Adrenal gland (tissue), 12 donors: Measurements from ENCODE around the gene ZHX3. TPM values are rescaled to one million over a fixed set of nuclear protein-coding genes. Genes with fewer than 3 reads are reported as not detected.
"Not testable (repeated sequence)": the region's sequence is repeated elsewhere in the genome, so short reads cannot be mapped to it uniquely, and the experiment has no call there.

Experiments used
- DNase-seq, 7 donors: peaks; one replicate each; pipeline ENCODE4 v3.0.0-alpha.2; 2019 to 2020
- H3K27ac ChIP-seq, 5 donors: fragments of 200-600 bp; sonication (generic) in 4 of 5; 1 replicate in 3 of 5; 2 replicates in 2 of 5; pipeline versions ENCODE4 v1.5.1 to v1.8.0; 2016 to 2020; ENCODE audit warnings: mild to moderate bottlenecking in 1 of 5
- H3K27me3 ChIP-seq: fragments of 200-600 bp; 2 replicates; pipeline ENCODE4 v1.8.0; 2021
- H3K36me3 ChIP-seq, 2 donors: fragments of 200-600 bp; replicated peaks in 1 of 2; 1 replicate in 1 of 2; 2 replicates in 1 of 2; pipeline versions ENCODE4 v1.5.1 to v1.8.0; 2018 to 2022
- H3K4me1 ChIP-seq, 2 donors: fragments of 200-600 bp; replicated peaks in 1 of 2; 1 replicate in 1 of 2; 2 replicates in 1 of 2; pipeline versions ENCODE4 v1.5.1 to v1.8.0; 2018 to 2021
- H3K4me3 ChIP-seq, 4 donors: fragments of 200-600 bp; sonication (generic) in 3 of 4; one replicate each; pipeline ENCODE4 v1.5.1; 2016 to 2018
- H3K9me3 ChIP-seq, 3 donors: fragments of 200-600 bp; sonication (generic) in 1 of 3; replicated peaks in 1 of 3; 1 replicate in 2 of 3; 2 replicates in 1 of 3; pipeline versions ENCODE4 v1.5.1 to v1.8.0; 2016 to 2021
- POLR2A ChIP-seq, 2 donors: fragments of 450-650 bp; IDR thresholded peaks; one replicate each; pipeline ENCODE4 v1.6.1; 2017; ENCODE audit warnings: antibody characterized with exemption in 2 of 2, mild to moderate bottlenecking in 2 of 2, moderate library complexity in 1 of 2
- WGBS, 4 donors: extraction: QIAGEN DNeasy Blood & Tissue Kit in 2 of 4; methylation state at CpG; one replicate each; pipeline versions ENCODE4 v1.1.5 to v1.1.7; 2013 to 2017; 5-methylcytosine and 5-hydroxymethylcytosine counted together
- intact Hi-C, 2 donors: fragments of 100-400 bp; cut with DNase I; formaldehyde crosslinking; loops; one replicate each; pipeline versions ENCODE4 v1.14.1 to v1.15.0; 2022 to 2023
- polyA plus RNA-seq, 3 donors: library from polyadenylated mRNA; stranded (reverse); fragments of 200-250 nt in 2 of 3; fragments of 350-450 nt in 1 of 3; fragmentation: Illumina TruSeq in 1 of 3; extraction: RNeasy Lipid Tissue Mini Kit (QIAGEN cat#74804) in 1 of 3; gene quantifications; one replicate each; pipeline ENCODE4 v1.2.3, GENCODE V29; 2013 to 2014
- total RNA-seq, 9 donors: library from RNA; depleted of rRNA in 4 of 9; stranded (reverse); fragments of >200 nt in 4 of 9; fragments of 120-200 nt in 1 of 9; fragmentation: NEBNext Ultra II Directional in 1 of 9; extraction: Animal tissue kit (Norgen Biotek cat#: 25700) in 1 of 9; gene quantifications; one replicate each; pipeline versions ENCODE4 v1.1.0 to v1.2.4, GENCODE V29; 2013 to 2023
- TF ChIP-seq, protein P1 (sequence below), 6 experiments: fragments of 450-650 bp in 4 of 6; fragments of 200-600 bp in 2 of 6; sonication (generic) in 1 of 6; IDR thresholded peaks; 1 replicate in 5 of 6; 2 replicates in 1 of 6; pipeline versions ENCODE4 v1.5.1 to v1.8.0; 2016 to 2021; ENCODE audit warnings: antibody characterized with exemption in 6 of 6, mild to moderate bottlenecking in 2 of 6, moderate library complexity in 1 of 6
- donor health status: healthy with polysubstance abuse.
- donor health status: Bipolar disorder and iron deficiency.
- donor health status: DM: yes; HTN: yes; CAD: no.
- donor health status: DM: no; HTN: no; CAD: no.
- donor health status: DM: no; HTN: no; CAD: no.
- donor health status: DM: yes; HTN: yes; CAD: no.

Gene ZHX3
- total and polyA plus RNA-seq, 12 donors: 20.7 to 91.1 (median 51.2) TPM

DNA sequence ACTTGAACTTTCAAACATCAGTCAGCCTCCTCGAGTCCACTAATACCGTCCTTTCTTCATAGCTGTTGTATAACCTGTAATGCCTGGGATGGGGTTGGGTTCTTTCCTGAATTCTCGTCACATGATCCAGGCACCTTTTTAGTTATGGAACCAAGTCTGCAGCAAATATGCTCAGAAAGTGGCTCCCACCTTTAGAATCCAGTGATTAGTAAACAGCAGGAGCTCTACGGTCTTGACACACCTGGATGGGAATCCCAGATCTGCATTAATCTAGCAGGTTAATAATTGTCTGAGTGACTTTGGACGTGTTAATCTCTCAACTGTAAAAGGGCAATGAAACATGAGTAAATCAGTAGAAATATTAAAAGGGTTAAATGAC lies 729 bp upstream of the ZHX3 start:
- Histone ChIP-seq H3K27ac (peak overlapping the region in 4 of 5 donors; percentile 7 to 95 (median 64)), H3K36me3 (no peaks in the 10 kb centered on the region), H3K4me3 (peak overlapping the region in 1 of 4 donors; percentile 79), H3K27me3 (no peaks in the 10 kb centered on the region), H3K9me3 (no peaks in the 10 kb centered on the region), H3K4me1 (peaks cover 22 to 37% of the 10 kb centered on the region in 2 donors)
- TF ChIP-seq, protein P1, sequence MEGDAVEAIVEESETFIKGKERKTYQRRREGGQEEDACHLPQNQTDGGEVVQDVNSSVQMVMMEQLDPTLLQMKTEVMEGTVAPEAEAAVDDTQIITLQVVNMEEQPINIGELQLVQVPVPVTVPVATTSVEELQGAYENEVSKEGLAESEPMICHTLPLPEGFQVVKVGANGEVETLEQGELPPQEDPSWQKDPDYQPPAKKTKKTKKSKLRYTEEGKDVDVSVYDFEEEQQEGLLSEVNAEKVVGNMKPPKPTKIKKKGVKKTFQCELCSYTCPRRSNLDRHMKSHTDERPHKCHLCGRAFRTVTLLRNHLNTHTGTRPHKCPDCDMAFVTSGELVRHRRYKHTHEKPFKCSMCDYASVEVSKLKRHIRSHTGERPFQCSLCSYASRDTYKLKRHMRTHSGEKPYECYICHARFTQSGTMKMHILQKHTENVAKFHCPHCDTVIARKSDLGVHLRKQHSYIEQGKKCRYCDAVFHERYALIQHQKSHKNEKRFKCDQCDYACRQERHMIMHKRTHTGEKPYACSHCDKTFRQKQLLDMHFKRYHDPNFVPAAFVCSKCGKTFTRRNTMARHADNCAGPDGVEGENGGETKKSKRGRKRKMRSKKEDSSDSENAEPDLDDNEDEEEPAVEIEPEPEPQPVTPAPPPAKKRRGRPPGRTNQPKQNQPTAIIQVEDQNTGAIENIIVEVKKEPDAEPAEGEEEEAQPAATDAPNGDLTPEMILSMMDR (IDR thresholded peaks at IDR 0.05): no peak
- TF ChIP-seq POLR2A (IDR thresholded peaks at IDR 0.05): no peak
- no peak for DNase-seq
- intact Hi-C loops: no loop called here
- 54 to 64% (median 60%) methylated on average over 5 of the region's 5 CpGs for WGBS, 4 donors

DNA sequence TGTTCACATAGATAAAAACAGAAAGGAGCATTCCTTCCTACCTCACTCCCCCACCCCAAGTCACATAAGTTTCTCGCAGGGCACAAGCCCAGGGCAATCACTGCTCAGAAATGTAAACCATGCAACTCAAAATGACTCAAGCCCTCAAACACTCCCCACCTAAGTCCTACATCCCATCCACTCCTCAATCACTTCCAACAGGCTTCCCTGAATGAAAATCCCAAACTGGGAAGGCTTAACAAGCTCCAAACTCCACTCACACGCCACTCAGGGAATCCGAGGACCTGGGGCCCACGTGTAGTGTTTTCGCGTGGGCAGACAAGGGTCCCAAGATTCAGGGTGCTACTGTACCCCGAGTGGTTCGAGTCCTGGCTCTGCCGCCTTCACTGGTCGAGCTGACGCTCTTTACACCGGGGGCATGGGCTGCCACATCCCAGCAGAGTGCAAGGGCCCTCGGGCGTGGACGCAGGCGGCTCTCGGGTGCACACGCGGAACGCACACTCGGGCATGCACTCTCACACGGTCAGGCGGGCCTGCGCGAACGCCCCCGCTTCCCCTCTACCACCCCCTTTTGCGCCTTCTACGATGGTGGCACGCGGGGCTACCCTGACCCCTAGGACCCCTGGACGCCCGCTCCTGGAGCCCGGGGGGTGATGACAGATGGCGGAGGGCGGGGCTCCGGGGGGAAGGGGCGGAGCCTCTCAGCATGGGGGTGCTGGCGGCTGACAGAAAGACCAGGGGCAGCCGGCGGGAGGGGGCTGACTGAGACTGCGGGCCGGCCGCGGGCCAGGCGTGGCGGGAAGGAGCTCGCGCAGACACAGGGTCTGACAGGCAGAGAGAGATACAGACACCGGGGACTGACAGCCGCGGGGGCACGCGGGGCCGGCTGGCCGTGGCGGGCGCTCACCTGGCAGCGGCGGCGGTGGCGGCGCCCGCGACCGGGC lies 657 bp downstream of the ZHX3 start:
- Histone ChIP-seq H3K9me3 (no peaks in the 10 kb centered on the region), H3K36me3 (no peaks in the 10 kb centered on the region), H3K27me3 (no peaks in the 10 kb centered on the region), H3K4me1 (peaks cover 22 to 37% of the 10 kb centered on the region in 2 donors), H3K4me3 (peak overlapping the region; percentile 38 to 93 (median 82)), H3K27ac (peak overlapping the region; percentile 53 to 95 (median 85))
- DNase-seq: peak; percentile 58 to 81 (median 75)
- no peak for TF ChIP-seq POLR2A (IDR thresholded peaks at IDR 0.05)
- TF ChIP-seq, protein P1 (IDR thresholded peaks at IDR 0.05): no peak
- 1 to 10% (median 2%) methylated on average over 6 to 65 of the region's 66 CpGs for WGBS, 4 donors
- intact Hi-C loops: no loop called here

DNA sequence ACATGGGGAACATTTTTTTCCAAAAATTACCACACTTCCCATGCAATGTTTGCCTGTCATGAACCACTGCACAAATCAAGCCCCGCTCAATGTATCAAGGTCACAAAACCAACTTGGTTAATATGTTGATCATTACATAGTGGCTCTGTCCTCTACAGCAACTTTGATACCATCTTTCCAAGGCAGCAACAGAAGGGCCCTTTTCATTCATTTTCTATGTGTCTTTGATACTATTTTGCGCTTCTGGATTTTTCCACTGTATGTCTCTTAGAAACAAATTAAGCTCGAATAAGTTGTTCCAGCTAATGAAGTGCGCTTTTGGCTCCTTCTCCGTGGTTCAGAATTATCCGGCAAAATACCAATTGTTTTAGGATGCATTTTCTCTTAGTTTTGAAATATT lies 1.5 kb downstream of the ZHX3 start:
- no peaks in the 10 kb centered on the region for H3K27me3 ChIP-seq
- DNase-seq: no peak
- intact Hi-C loops: no loop called here
- no peaks in the 10 kb centered on the region for H3K9me3 ChIP-seq
- H3K4me1 ChIP-seq: peaks cover 22 to 37% of the 10 kb centered on the region in 2 donors
- H3K4me3 ChIP-seq: peak overlapping the region in 2 of 4 donors; percentile 79 to 93
- TF ChIP-seq, protein P1 (IDR thresholded peaks at IDR 0.05): no peak
- TF ChIP-seq POLR2A (IDR thresholded peaks at IDR 0.05): peak in 1 of 2 donors; percentile 6
- peak overlapping the region in 4 of 5 donors; percentile 53 to 95 (median 87) for H3K27ac ChIP-seq
- no peaks in the 10 kb centered on the region for H3K36me3 ChIP-seq
- WGBS, 4 donors: 43 to 54% (median 51%) methylated on average over 6 of the region's 6 CpGs

DNA sequence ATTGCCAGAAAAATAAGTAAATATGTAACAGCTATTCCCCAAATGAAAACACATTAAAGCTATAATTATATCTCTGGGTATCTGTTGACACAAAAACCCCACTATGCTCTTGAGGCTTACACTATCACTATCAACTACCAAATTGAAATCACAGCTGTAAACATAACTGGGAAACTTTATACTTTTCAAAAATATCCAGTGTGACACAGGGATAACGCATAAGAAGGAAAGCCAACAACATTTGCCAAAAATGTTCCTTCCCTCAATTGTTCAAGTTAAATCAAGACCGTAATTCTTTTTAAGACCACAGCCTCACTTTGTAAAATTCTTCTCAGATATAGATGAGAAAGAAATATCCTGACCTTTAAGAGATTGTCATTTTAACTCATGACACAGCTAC lies 3.1 kb downstream of the ZHX3 start:
- intact Hi-C loops: no loop called here

DNA sequence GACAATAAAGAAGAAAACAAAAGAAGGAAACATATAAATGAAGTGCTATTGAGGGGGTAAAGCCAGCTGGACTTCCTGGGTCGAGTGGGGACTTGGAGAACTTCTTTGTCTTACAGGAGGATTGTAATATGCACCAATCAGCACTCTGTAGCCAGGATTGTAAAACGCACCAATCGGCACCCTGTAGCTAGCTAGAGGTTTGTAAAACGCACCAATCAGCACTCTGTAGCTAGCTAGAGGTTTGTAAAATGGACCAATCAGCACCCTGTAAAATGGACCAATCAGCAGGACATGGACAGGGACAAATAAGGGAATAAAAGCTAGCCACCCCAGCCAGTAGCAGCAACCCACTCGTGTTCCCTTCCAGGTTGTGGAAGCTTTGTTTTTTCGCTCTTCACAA lies 5.5 kb downstream of the ZHX3 start:
- peaks cover 32 to 58% of the 10 kb centered on the region in 2 donors for H3K4me1 ChIP-seq
- H3K27me3 ChIP-seq, H3K4me3 ChIP-seq, intact Hi-C loops, H3K36me3 ChIP-seq, H3K9me3 ChIP-seq, H3K27ac ChIP-seq, DNase-seq: not testable (repeated sequence)
- 88 to 97% (median 94%) methylated on average over 6 of the region's 6 CpGs for WGBS, 4 donors

More for the DNA sequence above, 3.1 kb downstream of the ZHX3 start:
- Histone ChIP-seq H3K4me3 (peak overlapping the region in 1 of 4 donors; percentile 8), H3K27ac (peak overlapping the region in 3 of 5 donors; percentile 16 to 89 (median 85)), H3K36me3 (no peaks in the 10 kb centered on the region), H3K4me1 (peaks cover 32 to 47% of the 10 kb centered on the region in 2 donors), H3K9me3 (no peaks in the 10 kb centered on the region), H3K27me3 (no peaks in the 10 kb centered on the region)
- DNase-seq: no peak
- 26 to 34% (median 28%) methylated on average over 2 of the region's 2 CpGs for WGBS, 4 donors
- TF ChIP-seq POLR2A (IDR thresholded peaks at IDR 0.05): no peak
- TF ChIP-seq, protein P1 (IDR thresholded peaks at IDR 0.05): no peak
